H9 (cell line): ENCODE data around the gene NFKB1. TPM values are rescaled to one million over a fixed set of nuclear protein-coding genes. Genes with fewer than 3 reads are reported as not detected.

ENCODE experiments used
- DNase-seq: peaks from one replicate; pipeline ENCODE4 v3.0.0-alpha.2; 2017
- H2AFZ ChIP-seq: one replicate; pipeline ENCODE4 v1.6.1; 2013; ENCODE audit warnings: mild to moderate bottlenecking, low read length, control low read depth, moderate library complexity
- H2AK5ac ChIP-seq: 2 replicates; pipeline ENCODE4 v1.6.1; 2013; ENCODE audit warnings: low read length, control low read depth, mixed read lengths; ENCODE audit not compliant: insufficient read length
- H2BK120ac ChIP-seq: one replicate; pipeline ENCODE4 v1.6.1; 2013; ENCODE audit warnings: low read depth, mild to moderate bottlenecking, low read length, control low read depth, inconsistent platforms; ENCODE audit not compliant: poor library complexity, severe bottlenecking
- H2BK12ac ChIP-seq: 2 replicates; pipeline ENCODE4 v1.6.1; 2013; ENCODE audit warnings: low read length, control low read depth, mixed read lengths, low read depth; ENCODE audit not compliant: insufficient read length
- H2BK15ac ChIP-seq: 2 replicates; pipeline ENCODE4 v1.6.1; 2013; ENCODE audit warnings: low read depth, low read length, control low read depth
- H2BK20ac ChIP-seq: one replicate; pipeline ENCODE4 v1.6.1; 2013; ENCODE audit warnings: low read depth, mild to moderate bottlenecking, low read length, control low read depth, inconsistent platforms; ENCODE audit not compliant: poor library complexity, severe bottlenecking
- H2BK5ac ChIP-seq: 2 replicates; pipeline ENCODE4 v1.6.1; 2013; ENCODE audit warnings: low read length, control low read depth, mixed read lengths; ENCODE audit not compliant: insufficient read length
- H3K14ac ChIP-seq: 2 replicates; pipeline ENCODE4 v1.6.1; 2013; ENCODE audit warnings: low read length, control low read depth; ENCODE audit not compliant: insufficient read depth
- H3K18ac ChIP-seq: 2 replicates; pipeline ENCODE4 v1.6.1; 2013; ENCODE audit warnings: low read depth, mild to moderate bottlenecking, mixed read lengths, low read length, control low read depth; ENCODE audit not compliant: insufficient read length
- H3K23ac ChIP-seq: 2 replicates; pipeline ENCODE4 v1.6.1; 2013; ENCODE audit warnings: low read length, control low read depth, mixed read lengths, low read depth; ENCODE audit not compliant: insufficient read length
- H3K23me2 ChIP-seq: 2 replicates; pipeline ENCODE4 v1.6.1; 2013; ENCODE audit warnings: low read depth, mild to moderate bottlenecking, mixed read lengths, low read length, control low read depth; ENCODE audit not compliant: insufficient read length, poor library complexity, severe bottlenecking
- H3K27ac ChIP-seq: 2 replicates; pipeline ENCODE4 v1.5.1; 2013; ENCODE audit warnings: low read length, control low read depth, mixed read lengths, low read depth; ENCODE audit not compliant: insufficient read length
- H3K27me3 ChIP-seq: 2 replicates; pipeline ENCODE4 v1.6.1; 2013; ENCODE audit warnings: low read length, control low read depth, inconsistent platforms; ENCODE audit not compliant: insufficient read depth
- H3K4ac ChIP-seq: 2 replicates; pipeline ENCODE4 v1.6.1; 2013; ENCODE audit warnings: low read depth, mild to moderate bottlenecking, control low read depth, inconsistent platforms, low read length, moderate library complexity
- H3K4me1 ChIP-seq: 2 replicates; pipeline ENCODE4 v1.6.1; 2013; ENCODE audit warnings: low read length, control low read depth, inconsistent platforms; ENCODE audit not compliant: insufficient read depth
- H3K4me2 ChIP-seq: 2 replicates; pipeline ENCODE4 v1.6.1; 2013; ENCODE audit warnings: low read length, control low read depth, mixed read lengths; ENCODE audit not compliant: insufficient read length, insufficient read depth
- H3K56ac ChIP-seq: 2 replicates; pipeline ENCODE4 v1.6.1; 2013; ENCODE audit warnings: low read depth, mild to moderate bottlenecking, mixed read lengths, low read length, control low read depth; ENCODE audit not compliant: insufficient read length
- H3K79me1 ChIP-seq: 2 replicates; pipeline ENCODE4 v1.6.1; 2013; ENCODE audit warnings: low read depth, mild to moderate bottlenecking, moderate library complexity, low read length, control low read depth, inconsistent platforms; ENCODE audit not compliant: insufficient read depth, poor library complexity, severe bottlenecking
- H3K79me2 ChIP-seq: 2 replicates; pipeline ENCODE4 v1.6.1; 2013; ENCODE audit warnings: low read length, control low read depth, inconsistent platforms; ENCODE audit not compliant: insufficient read depth
- H3K9ac ChIP-seq: 2 replicates; pipeline ENCODE4 v1.6.1; 2013; ENCODE audit warnings: low read length, control low read depth, mixed read lengths; ENCODE audit not compliant: insufficient read length; ENCODE audit errors: extremely low read depth
- H3K9me3 ChIP-seq: one replicate; pipeline ENCODE4 v1.6.1; 2013; ENCODE audit warnings: low read depth, low read length, inconsistent platforms; ENCODE audit not compliant: control insufficient read depth
- H3T11ph ChIP-seq: one replicate; pipeline ENCODE4 v1.6.1; 2013; ENCODE audit warnings: mild to moderate bottlenecking, low read length, control low read depth, inconsistent platforms
- H4K20me1 ChIP-seq: one replicate; pipeline ENCODE4 v1.6.1; 2013; ENCODE audit not compliant: control insufficient read depth, insufficient read length, insufficient read depth
- H4K5ac ChIP-seq: 2 replicates; pipeline ENCODE4 v1.6.1; 2013; ENCODE audit warnings: low read depth, mild to moderate bottlenecking, mixed read lengths, low read length, control low read depth; ENCODE audit not compliant: insufficient read length
- H4K8ac ChIP-seq: replicated peaks from 2 replicates; pipeline ENCODE4 v1.6.1; 2013; ENCODE audit warnings: low read length, control low read depth, mixed read lengths, low read depth; ENCODE audit not compliant: insufficient read length
- H4K91ac ChIP-seq: 2 replicates; pipeline ENCODE4 v1.6.1; 2013; ENCODE audit warnings: low read depth, mild to moderate bottlenecking, moderate library complexity, mixed read lengths, low read length, control low read depth; ENCODE audit not compliant: insufficient read length
- H3K27ac Mint-ChIP-seq, 3 experiments: 2 replicates in 2 of 3; 3 replicates in 1 of 3; pipeline ENCODE4 v1.8.0; 2020 to 2021; ENCODE audit warnings: mixed read lengths in 3 of 3, mild to moderate bottlenecking in 1 of 3, moderate library complexity in 1 of 3
- H3K27me3 Mint-ChIP-seq: 2 replicates; pipeline ENCODE4 v1.8.0; 2021; ENCODE audit warnings: low read depth, mild to moderate bottlenecking, moderate library complexity, mixed read lengths
- H3K36me3 Mint-ChIP-seq, 3 experiments: 2 replicates in 2 of 3; 3 replicates in 1 of 3; pipeline ENCODE4 v1.8.0; 2020 to 2021; ENCODE audit warnings: low read depth in 3 of 3, mixed read lengths in 3 of 3; ENCODE audit not compliant: insufficient read depth in 1 of 3
- H3K4me1 Mint-ChIP-seq, 2 experiments: 2 replicates each; pipeline ENCODE4 v1.8.0; 2020; ENCODE audit warnings: mixed read lengths in 2 of 2
- H3K4me3 Mint-ChIP-seq, 2 experiments: 2 replicates in 1 of 2; 3 replicates in 1 of 2; pipeline ENCODE4 v1.8.0; 2020 to 2021; ENCODE audit warnings: mild to moderate bottlenecking in 2 of 2, mixed read lengths in 2 of 2, moderate library complexity in 1 of 2
- H3K9me3 Mint-ChIP-seq, 2 experiments: 2 replicates in 1 of 2; 3 replicates in 1 of 2; pipeline ENCODE4 v1.8.0; 2020; ENCODE audit warnings: mild to moderate bottlenecking in 2 of 2, mixed read lengths in 2 of 2, moderate library complexity in 1 of 2
- WGBS: extraction: QIAGEN DNeasy Blood & Tissue Kit; methylation state at CpG from one replicate; pipeline ENCODE4 v1.1.7; 2013; ENCODE audit warnings: missing lambda C conversion rate, low lambda C conversion rate, mixed read lengths; ENCODE audit not compliant: insufficient read length; ENCODE audit errors: extremely low coverage; 5-methylcytosine and 5-hydroxymethylcytosine counted together
- total RNA-seq: library from RNA; stranded (reverse); gene quantifications from 2 replicates; pipeline ENCODE4 v1.2.1, GENCODE V29; 2021
- TF ChIP-seq, protein P1 (sequence below): fragments of 200-600 bp; sonication (generic); conservative IDR thresholded peaks from 3 replicates; pipeline ENCODE4 v1.8.0; 2021; ENCODE audit warnings: antibody characterized with exemption, mild to moderate bottlenecking

The NFKB1 gene
- total RNA-seq, 1 experiment from 2014 or later = 5.7 TPM

DNA sequence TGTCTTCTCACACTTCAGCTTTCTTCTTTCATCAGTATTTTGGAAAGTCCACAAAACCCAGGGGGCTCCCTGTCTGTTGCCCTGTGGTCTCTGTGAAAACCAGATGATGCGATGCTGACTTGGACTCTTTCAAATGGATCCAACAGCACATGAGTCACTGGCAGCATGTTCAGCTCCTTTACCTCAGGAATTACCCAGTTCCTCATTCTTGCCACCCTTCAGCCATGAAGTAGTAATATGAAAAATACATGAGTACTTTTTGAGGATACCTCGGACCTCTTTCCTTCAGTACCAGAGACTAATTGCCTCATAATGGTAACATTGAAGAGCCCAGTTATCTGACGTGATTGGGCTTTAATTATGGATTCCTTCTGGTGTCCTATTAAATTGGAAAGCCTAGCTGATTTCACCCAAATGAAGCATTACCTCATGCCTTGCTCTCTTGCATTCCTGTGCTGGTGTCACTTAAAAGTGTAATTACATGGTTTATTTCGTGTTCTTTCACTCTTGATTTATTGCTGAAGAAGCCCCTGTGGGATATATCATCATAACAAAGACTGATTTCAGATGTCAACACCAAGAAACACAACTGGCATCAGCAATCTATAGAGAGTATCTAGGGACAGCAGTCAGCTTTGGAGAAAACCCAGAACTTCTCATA is 63.4 kb downstream of the NFKB1 start:
- Histone ChIP-seq H2AFZ (no peak overlapping the region), H3K27me3 (no peaks in the 10 kb centered on the region), H3K14ac (no peak overlapping the region), H2BK5ac (no peak overlapping the region), H4K91ac (no peak overlapping the region), H3K18ac (no peak overlapping the region), H2BK12ac (no peak overlapping the region), H3K23ac (no peak overlapping the region), H3T11ph (no peak overlapping the region), H2BK20ac (no peak overlapping the region), H4K8ac (no peak overlapping the region), H2BK15ac (no peak overlapping the region), H3K9ac (no peak overlapping the region), H3K4me1 (no peaks in the 10 kb centered on the region), H2AK5ac (no peak overlapping the region), H3K79me2 (no peaks in the 10 kb centered on the region), H4K5ac (no peak overlapping the region), H3K23me2 (no peaks in the 10 kb centered on the region), H3K4ac (no peak overlapping the region), H4K20me1 (no peaks in the 10 kb centered on the region), H3K56ac (no peak overlapping the region), H3K4me2 (no peak overlapping the region), H3K27ac (no peak overlapping the region), H3K79me1 (no peaks in the 10 kb centered on the region), H2BK120ac (no peak overlapping the region), H3K9me3 (no peaks in the 10 kb centered on the region)
- Mint-ChIP-seq H3K4me1 (peaks cover 0 to 4% of the 10 kb centered on the region in 2 experiments; a peak in 1 of 4 replicates), H3K9me3 (no peaks in the 10 kb centered on the region), H3K36me3 (no peaks in the 10 kb centered on the region), H3K27me3 (no peaks in the 10 kb centered on the region), H3K4me3 (no peak overlapping the region), H3K27ac (no peak overlapping the region)
- WGBS = no CpG with 5 or more reads among the region's 4 CpGs
- TF ChIP-seq, protein P1, sequence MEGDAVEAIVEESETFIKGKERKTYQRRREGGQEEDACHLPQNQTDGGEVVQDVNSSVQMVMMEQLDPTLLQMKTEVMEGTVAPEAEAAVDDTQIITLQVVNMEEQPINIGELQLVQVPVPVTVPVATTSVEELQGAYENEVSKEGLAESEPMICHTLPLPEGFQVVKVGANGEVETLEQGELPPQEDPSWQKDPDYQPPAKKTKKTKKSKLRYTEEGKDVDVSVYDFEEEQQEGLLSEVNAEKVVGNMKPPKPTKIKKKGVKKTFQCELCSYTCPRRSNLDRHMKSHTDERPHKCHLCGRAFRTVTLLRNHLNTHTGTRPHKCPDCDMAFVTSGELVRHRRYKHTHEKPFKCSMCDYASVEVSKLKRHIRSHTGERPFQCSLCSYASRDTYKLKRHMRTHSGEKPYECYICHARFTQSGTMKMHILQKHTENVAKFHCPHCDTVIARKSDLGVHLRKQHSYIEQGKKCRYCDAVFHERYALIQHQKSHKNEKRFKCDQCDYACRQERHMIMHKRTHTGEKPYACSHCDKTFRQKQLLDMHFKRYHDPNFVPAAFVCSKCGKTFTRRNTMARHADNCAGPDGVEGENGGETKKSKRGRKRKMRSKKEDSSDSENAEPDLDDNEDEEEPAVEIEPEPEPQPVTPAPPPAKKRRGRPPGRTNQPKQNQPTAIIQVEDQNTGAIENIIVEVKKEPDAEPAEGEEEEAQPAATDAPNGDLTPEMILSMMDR = no peak
- no peak for DNase-seq
